Measurements from ENCODE around the gene COMT.

The COMT gene

GRCh38 chr22:19988965-19989724 lies 47.6 kb downstream of the COMT start:
- no peak for DNase-seq (ENCODE audit: low read depth)
- H3K4me3 ChIP-seq (ENCODE audit: low read depth, low read length), result no peak overlapping the region
- TF ChIP-seq CTCF (conservative IDR thresholded peaks at IDR 0.05; ENCODE audit: low read depth, low read length), result no peak

GRCh38 chr22:19989725-19990067 lies 48.1 kb downstream of the COMT start:
- DNase-seq (ENCODE audit: low read depth), result no peak
- no peak overlapping the region for H3K4me3 ChIP-seq (ENCODE audit: low read depth, low read length)
- TF ChIP-seq CTCF (conservative IDR thresholded peaks at IDR 0.05; ENCODE audit: low read depth, low read length), result no peak

- H3K4me3 ChIP-seq (ENCODE audit: low read depth, low read length), result no peak overlapping the region
- no peak for TF ChIP-seq CTCF (conservative IDR thresholded peaks at IDR 0.05; ENCODE audit: low read depth, low read length)
- no peak for DNase-seq (ENCODE audit: low read depth)
Observed at GRCh38 chr22:19990188-19990587, 48.6 kb downstream of the COMT start.

- TF ChIP-seq CTCF (conservative IDR thresholded peaks at IDR 0.05; ENCODE audit: low read depth, low read length), result no peak
- no peak overlapping the region for H3K4me3 ChIP-seq (ENCODE audit: low read depth, low read length)
- no peak for DNase-seq (ENCODE audit: low read depth)
Observed at GRCh38 chr22:19990609-19991394, 49.2 kb downstream of the COMT start.

- no peak overlapping the region for H3K4me3 ChIP-seq (ENCODE audit: low read depth, low read length)
- no peak for TF ChIP-seq CTCF (conservative IDR thresholded peaks at IDR 0.05; ENCODE audit: low read depth, low read length)
- DNase-seq (ENCODE audit: low read depth), result no peak
Observed at GRCh38 chr22:19991395-19991644, 49.7 kb downstream of the COMT start.

- TF ChIP-seq CTCF (conservative IDR thresholded peaks at IDR 0.05; ENCODE audit: low read depth, low read length), result no peak
- no peak overlapping the region for H3K4me3 ChIP-seq (ENCODE audit: low read depth, low read length)
- no peak for DNase-seq (ENCODE audit: low read depth)
Observed at GRCh38 chr22:19991645-19992451, 50.3 kb downstream of the COMT start.

All from choroid plexus epithelial cell (primary cell).